ENCODE measurements around the gene FAM210A.
"Not testable (repeated sequence)": the region's sequence is repeated elsewhere in the genome, so short reads cannot be mapped to it uniquely, and the experiment has no call there.

Gene FAM210A

GRCh38 chr18:13680612-13681011, 45.7 kb downstream of the FAM210A start:
- Mint-ChIP-seq H3K27ac (no peak overlapping the region), H3K36me3 (ENCODE audit: low read depth) (peaks cover 4% of the 10 kb centered on the region), H3K27me3 (ENCODE audit: low read depth) (no peaks in the 10 kb centered on the region), H3K9me3 (no peaks in the 10 kb centered on the region), H3K4me1 (ENCODE audit: low read depth) (peaks cover 8% of the 10 kb centered on the region), H3K4me3 (no peak overlapping the region)

GRCh38 chr18:13677350-13677749, 49.0 kb downstream of the FAM210A start:
- H3K36me3 Mint-ChIP-seq (ENCODE audit: low read depth); H3K9me3 Mint-ChIP-seq; H3K27me3 Mint-ChIP-seq (ENCODE audit: low read depth); H3K4me1 Mint-ChIP-seq (ENCODE audit: low read depth); H3K4me3 Mint-ChIP-seq; H3K27ac Mint-ChIP-seq: not testable (repeated sequence)

- Mint-ChIP-seq H3K27me3 (ENCODE audit: low read depth) (no peaks in the 10 kb centered on the region), H3K4me1 (ENCODE audit: low read depth) (peaks cover 6% of the 10 kb centered on the region), H3K27ac (peak overlapping the region; percentile 3), H3K9me3 (no peaks in the 10 kb centered on the region), H3K36me3 (ENCODE audit: low read depth) (peaks cover 2% of the 10 kb centered on the region), H3K4me3 (no peak overlapping the region)
Measured at GRCh38 chr18:13676471-13676870, 49.9 kb downstream of the FAM210A start.

DNA sequence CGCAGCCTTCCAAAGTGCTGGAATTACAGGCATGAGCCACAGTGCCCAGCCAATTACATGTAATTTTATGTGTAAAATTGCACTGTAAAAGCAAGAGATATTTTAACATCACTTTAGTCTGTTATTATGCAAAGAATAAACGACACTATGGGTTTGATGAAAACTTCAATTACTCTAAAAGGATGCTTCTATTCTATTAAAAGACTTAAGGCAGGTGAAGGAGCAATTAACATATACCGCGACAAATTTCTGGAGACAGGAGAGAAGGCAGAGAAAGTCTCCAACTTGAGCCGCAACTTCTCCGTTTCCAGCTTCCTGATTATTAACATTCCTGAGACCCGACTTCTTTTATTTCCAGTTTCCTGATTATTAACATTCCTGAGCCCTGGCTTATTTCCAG, 53.7 kb downstream of the FAM210A start:
- no peak overlapping the region for H3K27ac Mint-ChIP-seq
- H3K27me3 Mint-ChIP-seq (ENCODE audit: low read depth), result no peaks in the 10 kb centered on the region

GRCh38 chr18:13661779-13662256, 64.5 kb downstream of the FAM210A start:
- Mint-ChIP-seq H3K27me3 (ENCODE audit: low read depth) (no peaks in the 10 kb centered on the region), H3K9me3 (no peaks in the 10 kb centered on the region), H3K4me3 (no peak overlapping the region), H3K27ac (no peak overlapping the region), H3K4me1 (ENCODE audit: low read depth) (no peaks in the 10 kb centered on the region), H3K36me3 (ENCODE audit: low read depth) (peaks cover 15% of the 10 kb centered on the region)

More for the DNA sequence above, 53.7 kb downstream of the FAM210A start:
- H3K36me3 Mint-ChIP-seq (ENCODE audit: low read depth), result peaks cover 11% of the 10 kb centered on the region
- H3K4me3 Mint-ChIP-seq, result no peak overlapping the region
- no peaks in the 10 kb centered on the region for H3K9me3 Mint-ChIP-seq
- H3K4me1 Mint-ChIP-seq (ENCODE audit: low read depth), result no peaks in the 10 kb centered on the region

GRCh38 chr18:13661051-13661778, 65.1 kb downstream of the FAM210A start:
- Mint-ChIP-seq H3K9me3 (no peaks in the 10 kb centered on the region), H3K36me3 (ENCODE audit: low read depth) (peaks cover 12% of the 10 kb centered on the region), H3K4me1 (ENCODE audit: low read depth) (no peaks in the 10 kb centered on the region), H3K27me3 (ENCODE audit: low read depth) (no peaks in the 10 kb centered on the region), H3K4me3 (no peak overlapping the region), H3K27ac (no peak overlapping the region)

DNA sequence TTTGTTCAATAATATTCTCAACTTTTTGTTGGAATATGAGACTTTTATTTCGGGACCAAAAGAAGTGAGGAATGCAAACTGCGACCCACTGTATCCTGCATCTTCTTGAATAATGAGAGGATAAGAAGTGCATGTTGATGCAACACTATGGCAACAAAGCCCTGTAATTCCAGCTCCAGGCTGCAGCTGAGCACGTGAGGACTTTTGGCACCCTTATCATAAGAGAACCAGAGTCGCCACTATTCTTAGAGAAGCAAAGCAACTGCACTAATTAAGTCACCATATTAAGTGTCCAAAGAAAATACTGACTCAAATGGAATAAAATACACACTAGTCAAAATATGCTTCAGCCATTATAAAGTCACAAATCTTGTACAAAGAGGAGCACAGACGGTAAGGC, 65.8 kb downstream of the FAM210A start:
- Mint-ChIP-seq H3K27ac (no peak overlapping the region), H3K27me3 (ENCODE audit: low read depth) (no peaks in the 10 kb centered on the region), H3K36me3 (ENCODE audit: low read depth) (peaks cover 10% of the 10 kb centered on the region), H3K4me3 (no peak overlapping the region), H3K4me1 (ENCODE audit: low read depth) (no peaks in the 10 kb centered on the region), H3K9me3 (no peaks in the 10 kb centered on the region)

DNA sequence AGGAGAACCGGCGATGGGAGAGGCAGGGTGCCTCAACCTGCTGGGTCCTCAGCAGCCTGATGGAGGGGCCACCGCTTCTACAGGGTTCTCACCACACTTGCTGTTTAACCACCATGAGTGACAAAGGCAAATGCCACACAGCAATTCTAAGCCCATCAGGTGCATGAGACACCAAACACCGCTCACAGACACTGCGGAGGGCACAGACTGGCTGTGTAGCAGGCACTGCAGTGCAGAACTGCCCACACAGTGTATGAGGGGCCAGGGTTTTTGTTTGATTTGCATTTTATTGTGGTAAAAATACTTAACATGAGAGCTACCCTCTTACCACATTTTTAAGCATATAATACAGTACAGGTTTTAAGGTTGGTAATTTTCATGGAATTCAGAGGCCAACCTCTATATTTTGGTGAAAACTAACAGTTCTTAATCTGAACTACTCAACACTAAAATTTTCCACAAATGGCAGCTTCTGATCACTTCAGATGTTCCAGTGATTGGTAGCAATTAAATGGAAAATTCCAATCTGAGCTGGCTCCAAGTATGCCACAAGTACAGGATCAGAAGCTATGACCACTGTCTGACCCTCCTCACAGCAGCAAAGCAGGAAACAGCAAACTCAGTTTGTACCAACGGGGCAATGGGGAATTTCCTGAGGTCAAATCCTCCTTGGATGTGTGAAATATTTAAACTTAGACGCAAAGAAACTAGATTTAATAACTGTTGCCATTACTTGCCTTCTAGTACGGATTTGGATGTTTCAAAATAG, 67.7 kb downstream of the FAM210A start:
- no peak overlapping the region for H3K27ac Mint-ChIP-seq
- peaks cover 5% of the 10 kb centered on the region for H3K36me3 Mint-ChIP-seq (ENCODE audit: low read depth)
- no peaks in the 10 kb centered on the region for H3K9me3 Mint-ChIP-seq
- H3K4me3 Mint-ChIP-seq, result no peak overlapping the region
- no peaks in the 10 kb centered on the region for H3K4me1 Mint-ChIP-seq (ENCODE audit: low read depth)
- no peaks in the 10 kb centered on the region for H3K27me3 Mint-ChIP-seq (ENCODE audit: low read depth)

- no peaks in the 10 kb centered on the region for H3K9me3 Mint-ChIP-seq
- H3K36me3 Mint-ChIP-seq (ENCODE audit: low read depth), result peaks cover 4% of the 10 kb centered on the region
- H3K27ac Mint-ChIP-seq, result no peak overlapping the region
- no peaks in the 10 kb centered on the region for H3K4me1 Mint-ChIP-seq (ENCODE audit: low read depth)
- H3K27me3 Mint-ChIP-seq (ENCODE audit: low read depth), result no peaks in the 10 kb centered on the region
- H3K4me3 Mint-ChIP-seq, result no peak overlapping the region
Measured at GRCh38 chr18:13657974-13658373, 68.4 kb downstream of the FAM210A start.

GRCh38 chr18:13653746-13654433, 72.5 kb downstream of the FAM210A start:
- no peaks in the 10 kb centered on the region for H3K4me1 Mint-ChIP-seq (ENCODE audit: low read depth)
- H3K4me3 Mint-ChIP-seq, result no peak overlapping the region
- no peaks in the 10 kb centered on the region for H3K27me3 Mint-ChIP-seq (ENCODE audit: low read depth)
- no peak overlapping the region for H3K27ac Mint-ChIP-seq
- H3K9me3 Mint-ChIP-seq, result no peaks in the 10 kb centered on the region
- no peaks in the 10 kb centered on the region for H3K36me3 Mint-ChIP-seq (ENCODE audit: low read depth)

- peaks cover 3% of the 10 kb centered on the region for H3K36me3 Mint-ChIP-seq (ENCODE audit: low read depth)
- no peak overlapping the region for H3K27ac Mint-ChIP-seq
- H3K4me3 Mint-ChIP-seq, result no peak overlapping the region
- H3K27me3 Mint-ChIP-seq (ENCODE audit: low read depth), result no peaks in the 10 kb centered on the region
- H3K4me1 Mint-ChIP-seq (ENCODE audit: low read depth), result no peaks in the 10 kb centered on the region
- H3K9me3 Mint-ChIP-seq, result no peaks in the 10 kb centered on the region
Measured at GRCh38 chr18:13649397-13650390, 76.7 kb downstream of the FAM210A start.

GRCh38 chr18:13647761-13648160, 78.6 kb downstream of the FAM210A start:
- H3K4me3 Mint-ChIP-seq, result no peak overlapping the region
- no peaks in the 10 kb centered on the region for H3K9me3 Mint-ChIP-seq
- H3K4me1 Mint-ChIP-seq (ENCODE audit: low read depth), result no peaks in the 10 kb centered on the region
- H3K27ac Mint-ChIP-seq, result no peak overlapping the region
- H3K27me3 Mint-ChIP-seq (ENCODE audit: low read depth), result no peaks in the 10 kb centered on the region
- peaks cover 3% of the 10 kb centered on the region for H3K36me3 Mint-ChIP-seq (ENCODE audit: low read depth)

- H3K4me1 Mint-ChIP-seq (ENCODE audit: low read depth), result no peaks in the 10 kb centered on the region
- no peaks in the 10 kb centered on the region for H3K27me3 Mint-ChIP-seq (ENCODE audit: low read depth)
- no peak overlapping the region for H3K4me3 Mint-ChIP-seq
- peaks cover 3% of the 10 kb centered on the region for H3K36me3 Mint-ChIP-seq (ENCODE audit: low read depth)
- no peaks in the 10 kb centered on the region for H3K9me3 Mint-ChIP-seq
- no peak overlapping the region for H3K27ac Mint-ChIP-seq
Measured at GRCh38 chr18:13646633-13647032, 79.7 kb downstream of the FAM210A start.

DNA sequence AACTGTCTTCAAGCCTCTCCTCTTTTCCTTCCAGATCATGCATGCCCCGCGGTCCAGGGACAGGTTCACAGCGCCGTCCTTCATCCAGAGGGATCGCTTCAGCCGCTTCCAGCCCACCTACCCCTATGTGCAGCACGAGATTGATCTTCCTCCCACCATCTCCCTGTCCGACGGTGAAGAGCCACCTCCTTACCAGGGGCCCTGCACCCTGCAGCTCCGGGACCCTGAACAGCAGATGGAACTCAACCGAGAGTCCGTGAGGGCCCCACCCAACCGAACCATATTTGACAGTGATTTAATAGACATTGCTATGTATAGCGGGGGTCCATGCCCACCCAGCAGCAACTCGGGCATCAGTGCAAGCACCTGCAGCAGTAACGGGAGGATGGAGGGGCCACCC, 81.3 kb downstream of the FAM210A start:
- H3K27me3 Mint-ChIP-seq (ENCODE audit: low read depth), result no peaks in the 10 kb centered on the region
- H3K4me3 Mint-ChIP-seq, result no peak overlapping the region
- peaks cover 3% of the 10 kb centered on the region for H3K36me3 Mint-ChIP-seq (ENCODE audit: low read depth)
- H3K9me3 Mint-ChIP-seq, result no peaks in the 10 kb centered on the region
- no peaks in the 10 kb centered on the region for H3K4me1 Mint-ChIP-seq (ENCODE audit: low read depth)
- no peak overlapping the region for H3K27ac Mint-ChIP-seq

Measured in T-helper 1 cell treated with Interleukin-12 subunit alpha and Interleukin-12 subunit beta and Interleukin-4 antibody, amounts not matched to agents 30 μg/mL and 1 μg/mL, for 36 hours (primary cell).